ENCODE measurements around the gene TBC1D8.
A peak's percentile ranks its signal among the peaks of the same experiment; 100 is the strongest.

- TF ChIP-seq YY1 (IDR thresholded peaks at IDR 0.05) = peak; percentile 45
- TF ChIP-seq CTCF (IDR thresholded peaks at IDR 0.05; ENCODE audit: low read depth, low read length, missing input control) = no peak
- TF ChIP-seq JUND (IDR thresholded peaks at IDR 0.05) = no peak
- no peak for TF ChIP-seq GABPA (IDR thresholded peaks at IDR 0.05 in 1 of 2, conservative IDR thresholded peaks at IDR 0.05 in 1 of 2)
- TF ChIP-seq MAX (IDR thresholded peaks at IDR 0.05) = no peak
- peak in 1 of 2 donors; percentile 39 for TF ChIP-seq RXRA (IDR thresholded peaks at IDR 0.05)
- TF ChIP-seq TAF1 (conservative IDR thresholded peaks at IDR 0.05) = no peak
- TF ChIP-seq, protein P1, sequence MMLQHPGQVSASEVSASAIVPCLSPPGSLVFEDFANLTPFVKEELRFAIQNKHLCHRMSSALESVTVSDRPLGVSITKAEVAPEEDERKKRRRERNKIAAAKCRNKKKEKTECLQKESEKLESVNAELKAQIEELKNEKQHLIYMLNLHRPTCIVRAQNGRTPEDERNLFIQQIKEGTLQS (IDR thresholded peaks at IDR 0.05) = no peak
- no peak for TF ChIP-seq EGR1 (IDR thresholded peaks at IDR 0.05; ENCODE audit: low read depth in 2 of 2)
Observed at GRCh38 chr2:101064868-101065549, 86.2 kb downstream of the TBC1D8 start.
